D721Med (cell line): Measurements from ENCODE around the gene TAPBP.
"Not testable (repeated sequence)": the region's sequence is repeated elsewhere in the genome, so short reads cannot be mapped to it uniquely, and the experiment has no call there.

ENCODE experiments used
- DNase-seq: peaks from one replicate; pipeline ENCODE4 v3.0.0; 2011; ENCODE audit warnings: low spot score; ENCODE audit not compliant: insufficient read length
- FAIRE-seq: peaks from 2 replicates; lab custom pipeline; 2011; peaks lifted over from hg19 to GRCh38; lab: Jason Lieb, UNC
- CTCF ChIP-seq: IDR thresholded peaks from 2 replicates; pipeline ENCODE4 v1.5.1; 2012; ENCODE audit warnings: mild to moderate bottlenecking, control low read depth; ENCODE audit not compliant: insufficient read depth; ENCODE audit errors: missing control alignments

The TAPBP gene

GRCh38 chr6:33344701-33345697 lies 31.1 kb upstream of the TAPBP start:
- FAIRE-seq = no peak
- no peak for DNase-seq
- TF ChIP-seq CTCF = peak; percentile 55

GRCh38 chr6:33343953-33344611 lies 30.2 kb upstream of the TAPBP start:
- no peak for FAIRE-seq
- no peak for DNase-seq
- TF ChIP-seq CTCF = no peak

- not testable (repeated sequence) for DNase-seq, FAIRE-seq
Measured at GRCh38 chr6:33343606-33343952, 29.7 kb upstream of the TAPBP start.

GRCh38 chr6:33339193-33339592 lies 25.3 kb upstream of the TAPBP start:
- DNase-seq = no peak
- no peak for FAIRE-seq
- TF ChIP-seq CTCF = no peak

- FAIRE-seq (no peak), DNase-seq (no peak)
- TF ChIP-seq CTCF = no peak
Measured at GRCh38 chr6:33336495-33336894, 22.6 kb upstream of the TAPBP start.

- FAIRE-seq (no peak), DNase-seq (no peak)
- no peak for TF ChIP-seq CTCF
Measured at GRCh38 chr6:33335916-33336315, 22.0 kb upstream of the TAPBP start.

GRCh38 chr6:33333666-33334065 lies 19.8 kb upstream of the TAPBP start:
- DNase-seq (no peak), FAIRE-seq (no peak)
- TF ChIP-seq CTCF = no peak
